ENCODE data around the gene TMPRSS7. TPM values are rescaled to one million over a fixed set of nuclear protein-coding genes. Genes with fewer than 3 reads are reported as not detected.
A peak's percentile ranks its signal among the peaks of the same experiment; 100 is the strongest.

The TMPRSS7 gene
- polyA plus RNA-seq, 1 donor (not counting 4 experiments of a cell fraction or from before 2014, with no cell fraction given), result 0.18 TPM

GRCh38 chr3:112013784-112014143, 20.8 kb upstream of the TMPRSS7 start:
- H3K4me3 ChIP-seq (ENCODE audit: control insufficient read depth in 2 of 3, extremely low read depth in 1 of 3, insufficient read depth in 2 of 3, low read depth in 1 of 3, low read length in 3 of 3), result no peak overlapping the region
- peaks cover 8% of the 10 kb centered on the region for H3K4me1 ChIP-seq (ENCODE audit: control insufficient read depth, extremely low read depth, insufficient read depth, low read length)
- no peak overlapping the region for H3K9ac ChIP-seq (ENCODE audit: control insufficient read depth, extremely low read depth, insufficient read depth, low read length)
- H3K4me2 ChIP-seq (ENCODE audit: control insufficient read depth, extremely low read depth, insufficient read depth, low read depth, low read length), result no peak overlapping the region
- no peaks in the 10 kb centered on the region for H3K9me1 ChIP-seq (ENCODE audit: control insufficient read depth, extremely low read depth, insufficient read depth, low read length)
- FAIRE-seq (peak; percentile 59), DNase-seq (ENCODE audit: low read depth, low spot score) (no peak)
- no peak overlapping the region for H2AFZ ChIP-seq (ENCODE audit: control insufficient read depth, low read length)
- no peaks in the 10 kb centered on the region for H4K20me1 ChIP-seq (ENCODE audit: control insufficient read depth, extremely low read depth, insufficient read depth, low read length)
- dilution Hi-C loops (cut with MboI; ENCODE audit: extremely low pct_ligation_motif_present, low sequenced_read_pairs), result no loop called here
- no peaks in the 10 kb centered on the region for H3K27me3 ChIP-seq (ENCODE audit: control insufficient read depth, extremely low read depth, insufficient read depth, low read length)
- H3K36me3 ChIP-seq (ENCODE audit: control insufficient read depth in 2 of 2, extremely low read depth in 1 of 2, insufficient read depth in 2 of 2, low read length in 2 of 2), result no peaks in the 10 kb centered on the region
- TF ChIP-seq EZH2 (IDR thresholded peaks at IDR 0.05; ENCODE audit: low read length) (no peak), CTCF (optimal IDR thresholded peaks at IDR 0.05 in 1 of 3, IDR thresholded peaks at IDR 0.05 in 1 of 3, conservative IDR thresholded peaks at IDR 0.05 in 1 of 3; ENCODE audit: extremely low read depth in 1 of 3, insufficient read depth in 2 of 3, low read length in 3 of 3) (no peak)
- H3K79me2 ChIP-seq (ENCODE audit: control insufficient read depth, insufficient read depth, low read length), result no peaks in the 10 kb centered on the region
- H3K9me3 ChIP-seq (ENCODE audit: control insufficient read depth, low read depth, low read length), result no peaks in the 10 kb centered on the region
- H3K27ac ChIP-seq (ENCODE audit: control insufficient read depth, insufficient read depth, low read length), result no peak overlapping the region

GRCh38 chr3:112017091-112017490, 17.4 kb upstream of the TMPRSS7 start:
- dilution Hi-C loops (cut with MboI; ENCODE audit: extremely low pct_ligation_motif_present, low sequenced_read_pairs), result no loop called here

More at GRCh38 chr3:112017091-112017490, 17.4 kb upstream of the TMPRSS7 start:
- no peak for FAIRE-seq
- H4K20me1 ChIP-seq (ENCODE audit: control insufficient read depth, extremely low read depth, insufficient read depth, low read length), result no peaks in the 10 kb centered on the region
- no peak overlapping the region for H2AFZ ChIP-seq (ENCODE audit: control insufficient read depth, low read length)
- peaks cover 3% of the 10 kb centered on the region for H3K4me1 ChIP-seq (ENCODE audit: control insufficient read depth, extremely low read depth, insufficient read depth, low read length)
- no peaks in the 10 kb centered on the region for H3K27me3 ChIP-seq (ENCODE audit: control insufficient read depth, extremely low read depth, insufficient read depth, low read length)
- no peaks in the 10 kb centered on the region for H3K36me3 ChIP-seq (ENCODE audit: control insufficient read depth in 2 of 2, extremely low read depth in 1 of 2, insufficient read depth in 2 of 2, low read length in 2 of 2)
- no peak for DNase-seq (ENCODE audit: low read depth, low spot score)
- no peak overlapping the region for H3K27ac ChIP-seq (ENCODE audit: control insufficient read depth, insufficient read depth, low read length)
- no peaks in the 10 kb centered on the region for H3K9me1 ChIP-seq (ENCODE audit: control insufficient read depth, extremely low read depth, insufficient read depth, low read length)
- no peak overlapping the region for H3K4me3 ChIP-seq (ENCODE audit: control insufficient read depth in 2 of 3, extremely low read depth in 1 of 3, insufficient read depth in 2 of 3, low read depth in 1 of 3, low read length in 3 of 3)
- H3K9me3 ChIP-seq (ENCODE audit: control insufficient read depth, low read depth, low read length), result no peaks in the 10 kb centered on the region
- H3K79me2 ChIP-seq (ENCODE audit: control insufficient read depth, insufficient read depth, low read length), result no peaks in the 10 kb centered on the region
- H3K9ac ChIP-seq (ENCODE audit: control insufficient read depth, extremely low read depth, insufficient read depth, low read length), result no peak overlapping the region
- no peak for TF ChIP-seq CTCF (optimal IDR thresholded peaks at IDR 0.05 in 1 of 3, IDR thresholded peaks at IDR 0.05 in 1 of 3, conservative IDR thresholded peaks at IDR 0.05 in 1 of 3; ENCODE audit: extremely low read depth in 1 of 3, insufficient read depth in 2 of 3, low read length in 3 of 3)
- no peak for TF ChIP-seq EZH2 (IDR thresholded peaks at IDR 0.05; ENCODE audit: low read length)
- no peak overlapping the region for H3K4me2 ChIP-seq (ENCODE audit: control insufficient read depth, extremely low read depth, insufficient read depth, low read depth, low read length)
